GM23338 (cell line): ENCODE results near the gene ACKR1. TPM values are rescaled to one million over a fixed set of nuclear protein-coding genes. Genes with fewer than 3 reads are reported as not detected.

ENCODE experiments used
- ATAC-seq: fragments of 200-7000 bp; cut with Tn5 transposase; 3 replicates; pipeline ENCODE4 v1.9.1; 2020
- DNase-seq: peaks from one replicate; pipeline ENCODE4 v3.0.0-alpha.2; 2015; ENCODE audit warnings: low spot score
- H2AFZ ChIP-seq: fragments of 200-600 bp; sonication (generic); 2 replicates; pipeline ENCODE4 v1.8.0; 2016; ENCODE audit warnings: antibody characterized with exemption, mild to moderate bottlenecking, moderate library complexity
- H3F3A ChIP-seq: fragments of 200-600 bp; sonication (generic); replicated peaks from 2 replicates; pipeline ENCODE4 v1.8.0; 2017; ENCODE audit warnings: antibody characterized with exemption, mixed run types, low read depth
- H3K27ac ChIP-seq: fragments of 200-600 bp; sonication (generic); 2 replicates; pipeline ENCODE4 v1.6.1; 2016; ENCODE audit warnings: low read depth
- H3K27me3 ChIP-seq: fragments of 200-600 bp; sonication (generic); 2 replicates; pipeline ENCODE4 v1.8.0; 2016; ENCODE audit warnings: mild to moderate bottlenecking, mixed run types, moderate library complexity; ENCODE audit not compliant: insufficient read depth
- H3K36me3 ChIP-seq: fragments of 200-600 bp; sonication (generic); 2 replicates; pipeline ENCODE4 v1.8.0; 2016; ENCODE audit warnings: mild to moderate bottlenecking; ENCODE audit not compliant: insufficient read depth
- H3K4me1 ChIP-seq: fragments of 200-600 bp; sonication (generic); 2 replicates; pipeline ENCODE4 v1.8.0; 2016; ENCODE audit warnings: mild to moderate bottlenecking, moderate library complexity; ENCODE audit not compliant: insufficient read depth
- H3K4me2 ChIP-seq: fragments of 200-600 bp; sonication (generic); 2 replicates; pipeline ENCODE4 v1.7.1; 2017; ENCODE audit warnings: mixed run types
- H3K4me3 ChIP-seq: fragments of 200-600 bp; sonication (generic); 2 replicates; pipeline ENCODE4 v1.6.1; 2016; ENCODE audit warnings: mixed run types
- H3K79me2 ChIP-seq: fragments of 200-600 bp; sonication (generic); replicated peaks from 2 replicates; pipeline ENCODE4 v1.8.0; 2017; ENCODE audit warnings: mild to moderate bottlenecking; ENCODE audit not compliant: insufficient read depth
- H3K9me2 ChIP-seq: fragments of 200-600 bp; sonication (generic); 2 replicates; pipeline ENCODE4 v1.8.0; 2017; ENCODE audit not compliant: insufficient read depth
- H4K20me1 ChIP-seq: fragments of 200-600 bp; sonication (generic); replicated peaks from 2 replicates; pipeline ENCODE4 v1.8.0; 2017; ENCODE audit warnings: mild to moderate bottlenecking; ENCODE audit not compliant: insufficient read depth
- H3K27ac Mint-ChIP-seq: 2 replicates; pipeline ENCODE4 v1.8.0; 2020; ENCODE audit warnings: inconsistent platforms, mild to moderate bottlenecking, moderate library complexity, mixed read lengths
- H3K27me3 Mint-ChIP-seq: 3 replicates; pipeline ENCODE4 v1.8.0; 2022; ENCODE audit warnings: low read depth, mild to moderate bottlenecking, moderate library complexity, mixed read lengths, inconsistent platforms; ENCODE audit not compliant: insufficient read depth, poor library complexity
- H3K36me3 Mint-ChIP-seq: 3 replicates; pipeline ENCODE4 v1.8.0; 2021; ENCODE audit warnings: low read depth, mild to moderate bottlenecking, inconsistent platforms, moderate library complexity, mixed read lengths
- H3K4me1 Mint-ChIP-seq: 3 replicates; pipeline ENCODE4 v1.8.0; 2020; ENCODE audit warnings: mild to moderate bottlenecking, inconsistent platforms, mixed read lengths
- H3K4me3 Mint-ChIP-seq: 3 replicates; pipeline ENCODE4 v1.8.0; 2021; ENCODE audit warnings: moderate library complexity, mild to moderate bottlenecking, inconsistent platforms, mixed read lengths
- H3K9me3 Mint-ChIP-seq: 3 replicates; pipeline ENCODE4 v1.8.0; 2020; ENCODE audit warnings: moderate library complexity, mild to moderate bottlenecking, inconsistent platforms, mixed read lengths
- CREB1 ChIP-seq: fragments of 250-450 bp; sonication (Bioruptor Pico); IDR thresholded peaks from 2 replicates; pipeline ENCODE4 v1.5.0; 2020; ENCODE audit warnings: low read depth, mild to moderate bottlenecking, moderate library complexity
- CTCF ChIP-seq, 2 experiments: fragments of 200-600 bp in 1 of 2; sonication (generic) in 1 of 2; conservative IDR thresholded peaks; 2 replicates each; pipeline versions ENCODE4 v1.5.1 to v1.6.1; 2016 to 2017; ENCODE audit warnings: antibody characterized with exemption in 2 of 2, low read depth in 2 of 2, mild to moderate bottlenecking in 2 of 2, moderate library complexity in 1 of 2
- EZH2 ChIP-seq: fragments of 200-600 bp; sonication (generic); IDR thresholded peaks from one replicate; pipeline ENCODE4 v1.8.0; 2017; ENCODE audit warnings: antibody characterized with exemption, mild to moderate bottlenecking, low read depth; ENCODE audit not compliant: unreplicated experiment
- EZH2phosphoT487 ChIP-seq: fragments of 200-600 bp; sonication (generic); IDR thresholded peaks from one replicate; pipeline ENCODE4 v1.8.1; 2018; ENCODE audit warnings: antibody characterized with exemption; ENCODE audit not compliant: unreplicated experiment
- JUNB ChIP-seq: IDR thresholded peaks from one replicate; pipeline ENCODE4 v1.6.1; 2016; ENCODE audit warnings: antibody characterized with exemption; ENCODE audit not compliant: unreplicated experiment
- NANOG ChIP-seq: IDR thresholded peaks from 2 replicates; pipeline ENCODE4 v1.6.1; 2016; ENCODE audit warnings: antibody characterized with exemption, borderline replicate concordance
- REST ChIP-seq: IDR thresholded peaks from one replicate; pipeline ENCODE4 v1.6.1; 2018; ENCODE audit warnings: antibody characterized with exemption; ENCODE audit not compliant: unreplicated experiment
- ZNF462 ChIP-seq: fragments of 250-450 bp; sonication (Bioruptor Pico); IDR thresholded peaks from 2 replicates; pipeline ENCODE4 v1.5.0; 2020; ENCODE audit warnings: mild to moderate bottlenecking, moderate library complexity
- polyA plus RNA-seq: library from polyadenylated mRNA; unstranded; fragments of >200 nt; fragmentation: Nextera tagmentation; extraction: Ambion mirVana; gene quantifications from 2 replicates; pipeline ENCODE4 v1.2.1, GENCODE V29; 2016
- total RNA-seq: library from RNA; depleted of rRNA; stranded (reverse); fragments of >200 nt; shearing (Covaris generic); gene quantifications from 2 replicates; pipeline ENCODE4 v1.2.3, GENCODE V29; 2014

ACKR1 gene
- total and polyA plus RNA-seq, 2 experiments from 2014 or later: 0.29 TPM; not detected in 1

- TF ChIP-seq REST: no peak
- no peak for TF ChIP-seq EZH2
- TF ChIP-seq EZH2phosphoT487: no peak
- no peak for TF ChIP-seq JUNB
- TF ChIP-seq CTCF (conservative IDR thresholded peaks at IDR 0.05; ENCODE audit: low read depth in 2 of 2): no peak
These were observed 17.6 kb downstream of the ACKR1 start (continued) for GRCh38 chr1:159222075-159222865.

- Histone ChIP-seq H3K27me3 (no peaks in the 10 kb centered on the region), H3K9me2 (no peaks in the 10 kb centered on the region), H3K27ac (no peak overlapping the region), H3K4me1 (peaks cover 18% of the 10 kb centered on the region), H2AFZ (no peak overlapping the region), H3K4me2 (no peak overlapping the region), H3F3A (no peaks in the 10 kb centered on the region), H3K79me2 (no peaks in the 10 kb centered on the region), H3K4me3 (no peak overlapping the region), H4K20me1 (no peaks in the 10 kb centered on the region), H3K36me3 (no peaks in the 10 kb centered on the region)
- Mint-ChIP-seq H3K9me3 (no peaks in the 10 kb centered on the region), H3K4me3 (no peak overlapping the region), H3K36me3 (no peaks in the 10 kb centered on the region), H3K4me1 (peaks cover 25% of the 10 kb centered on the region), H3K27ac (no peak overlapping the region), H3K27me3 (peaks cover 4% of the 10 kb centered on the region)
- DNase-seq (no peak), ATAC-seq (no peak)
- TF ChIP-seq JUNB (no peak), NANOG (no peak), ZNF462 (CRISPR knock-in tag) (no peak), CREB1 (CRISPR knock-in tag) (no peak)
These were observed 18.3 kb downstream of the ACKR1 start for GRCh38 chr1:159223004-159223403.
